ENCODE data around the gene GTF3C2.
"Not testable (repeated sequence)": the region's sequence is repeated elsewhere in the genome, so short reads cannot be mapped to it uniquely, and the experiment has no call there.

The GTF3C2 gene

GRCh38 chr2:27320958-27321543 lies 35.5 kb downstream of the GTF3C2 start:
- DNase-seq: peak in 1 of 2 experiments; percentile 11

- not testable (repeated sequence) for DNase-seq
Measured at GRCh38 chr2:27319839-27320238, 36.7 kb downstream of the GTF3C2 start.

- no peak for DNase-seq
Measured at GRCh38 chr2:27316655-27317412, 39.7 kb downstream of the GTF3C2 start.

GRCh38 chr2:27315122-27315521 lies 41.4 kb downstream of the GTF3C2 start:
- no peak for DNase-seq

GRCh38 chr2:27314709-27315108 lies 41.9 kb downstream of the GTF3C2 start:
- no peak for DNase-seq

- no peak for DNase-seq
Measured at GRCh38 chr2:27313882-27314645, 42.5 kb downstream of the GTF3C2 start.

- DNase-seq: no peak
Measured at GRCh38 chr2:27312152-27312551, 44.4 kb downstream of the GTF3C2 start.

GRCh38 chr2:27309651-27310050 lies 46.9 kb downstream of the GTF3C2 start:
- no peak for DNase-seq

- no peak for DNase-seq
Measured at GRCh38 chr2:27308359-27308881, 48.1 kb downstream of the GTF3C2 start, which contains the start of gene UCN. Gene UCN, minus strand, starts transcription at chr2:27308445. Its CDS starts 550 bp downstream, at chr2:27307895.

- no peak for DNase-seq
Measured at GRCh38 chr2:27307545-27308358, 48.8 kb downstream of the GTF3C2 start.

- no peak for DNase-seq
Measured at GRCh38 chr2:27307287-27307544, 49.3 kb downstream of the GTF3C2 start.

GRCh38 chr2:27306573-27307286 lies 49.8 kb downstream of the GTF3C2 start:
- DNase-seq: no peak

GRCh38 chr2:27306136-27306535 lies 50.4 kb downstream of the GTF3C2 start:
- DNase-seq: no peak

GRCh38 chr2:27305516-27305915 lies 51.0 kb downstream of the GTF3C2 start:
- no peak for DNase-seq

GRCh38 chr2:27304488-27305240 lies 51.9 kb downstream of the GTF3C2 start:
- DNase-seq: no peak

- peak in 1 of 2 experiments; percentile 1 for DNase-seq
Measured at GRCh38 chr2:27303093-27304025, 53.2 kb downstream of the GTF3C2 start.

GRCh38 chr2:27300606-27301005 lies 56.0 kb downstream of the GTF3C2 start:
- not testable (repeated sequence) for DNase-seq

GRCh38 chr2:27298391-27299080 lies 58.0 kb downstream of the GTF3C2 start:
- no peak for DNase-seq

GRCh38 chr2:27297195-27297594 lies 59.4 kb downstream of the GTF3C2 start:
- no peak for DNase-seq

- DNase-seq: no peak
Measured at GRCh38 chr2:27296481-27296880, 60.1 kb downstream of the GTF3C2 start.
